ENCODE results near the gene UROC1. TPM values are rescaled to one million over a fixed set of nuclear protein-coding genes. Genes with fewer than 3 reads are reported as not detected.

UROC1 gene
- total and polyA plus RNA-seq, 3 donors from 2014 or later: 0.25 to 1.0 (median 0.34) TPM

DNA sequence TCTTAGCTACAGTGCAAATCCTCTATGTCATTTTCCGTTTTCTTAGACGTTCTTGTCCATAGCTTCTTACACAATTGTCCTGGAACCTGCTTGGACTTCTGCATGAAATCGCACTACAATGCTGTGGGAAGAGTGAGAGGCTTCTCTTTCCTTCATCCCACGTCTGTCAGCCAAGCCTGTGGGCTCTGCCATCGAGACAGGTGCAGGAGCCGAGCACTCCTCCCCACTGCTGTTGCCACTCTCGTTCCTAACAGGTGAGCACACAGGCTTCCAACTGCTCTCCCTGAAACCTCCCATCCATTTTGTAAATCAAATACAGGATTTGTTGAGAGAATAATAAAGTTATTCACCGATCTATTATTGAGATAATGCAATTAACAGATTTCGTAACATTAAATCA is 65.4 kb downstream of the UROC1 start:
- Histone ChIP-seq H3K27me3 (no peaks in the 10 kb centered on the region), H3K27ac (no peak overlapping the region), H3K4me1 (no peaks in the 10 kb centered on the region), H3K36me3 (ENCODE audit: low read depth, missing control alignments) (no peaks in the 10 kb centered on the region), H3K9me3 (no peaks in the 10 kb centered on the region), H3K4me3 (no peak overlapping the region)
- TF ChIP-seq POLR2A (IDR thresholded peaks at IDR 0.05): no peak
- TF ChIP-seq, protein P1, sequence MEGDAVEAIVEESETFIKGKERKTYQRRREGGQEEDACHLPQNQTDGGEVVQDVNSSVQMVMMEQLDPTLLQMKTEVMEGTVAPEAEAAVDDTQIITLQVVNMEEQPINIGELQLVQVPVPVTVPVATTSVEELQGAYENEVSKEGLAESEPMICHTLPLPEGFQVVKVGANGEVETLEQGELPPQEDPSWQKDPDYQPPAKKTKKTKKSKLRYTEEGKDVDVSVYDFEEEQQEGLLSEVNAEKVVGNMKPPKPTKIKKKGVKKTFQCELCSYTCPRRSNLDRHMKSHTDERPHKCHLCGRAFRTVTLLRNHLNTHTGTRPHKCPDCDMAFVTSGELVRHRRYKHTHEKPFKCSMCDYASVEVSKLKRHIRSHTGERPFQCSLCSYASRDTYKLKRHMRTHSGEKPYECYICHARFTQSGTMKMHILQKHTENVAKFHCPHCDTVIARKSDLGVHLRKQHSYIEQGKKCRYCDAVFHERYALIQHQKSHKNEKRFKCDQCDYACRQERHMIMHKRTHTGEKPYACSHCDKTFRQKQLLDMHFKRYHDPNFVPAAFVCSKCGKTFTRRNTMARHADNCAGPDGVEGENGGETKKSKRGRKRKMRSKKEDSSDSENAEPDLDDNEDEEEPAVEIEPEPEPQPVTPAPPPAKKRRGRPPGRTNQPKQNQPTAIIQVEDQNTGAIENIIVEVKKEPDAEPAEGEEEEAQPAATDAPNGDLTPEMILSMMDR (IDR thresholded peaks at IDR 0.05): no peak
- 87 to 93% methylated on average over 9 of the region's 9 CpGs for WGBS, 2 donors
- peak; percentile 7 for DNase-seq
- intact Hi-C loops (cut with DNase I; ENCODE audit: low total_unique reads): no loop called here

DNA sequence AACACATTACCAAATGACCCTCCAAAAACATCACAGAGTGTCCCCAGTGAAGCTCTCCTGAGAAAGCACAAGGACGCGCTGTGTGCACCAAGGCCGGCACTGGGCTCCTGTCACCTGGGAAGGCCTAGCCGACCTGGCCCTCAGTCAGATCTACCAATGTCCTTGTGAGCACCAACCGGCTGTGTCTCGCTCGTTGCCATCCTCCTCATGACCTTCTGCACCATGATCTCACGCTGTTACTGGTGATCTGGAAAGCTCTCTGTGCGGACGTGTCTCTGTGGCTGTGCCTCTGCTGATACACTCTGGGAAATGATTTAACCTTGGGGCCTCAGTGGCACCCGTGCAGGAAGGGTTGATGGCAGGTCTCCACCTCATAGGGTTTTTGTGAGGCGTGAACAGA is 66.1 kb downstream of the UROC1 start:
- H3K4me3 ChIP-seq: no peak overlapping the region
- peak; percentile 14 for DNase-seq
- no peaks in the 10 kb centered on the region for H3K27me3 ChIP-seq
- H3K4me1 ChIP-seq: no peaks in the 10 kb centered on the region
- H3K27ac ChIP-seq: no peak overlapping the region
- intact Hi-C loops (cut with DNase I; ENCODE audit: low total_unique reads): no loop called here
- 55 to 67% methylated on average over 12 of the region's 12 CpGs for WGBS, 2 donors
- H3K9me3 ChIP-seq: no peaks in the 10 kb centered on the region
- no peak for TF ChIP-seq POLR2A (IDR thresholded peaks at IDR 0.05)
- no peaks in the 10 kb centered on the region for H3K36me3 ChIP-seq (ENCODE audit: low read depth, missing control alignments)

DNA sequence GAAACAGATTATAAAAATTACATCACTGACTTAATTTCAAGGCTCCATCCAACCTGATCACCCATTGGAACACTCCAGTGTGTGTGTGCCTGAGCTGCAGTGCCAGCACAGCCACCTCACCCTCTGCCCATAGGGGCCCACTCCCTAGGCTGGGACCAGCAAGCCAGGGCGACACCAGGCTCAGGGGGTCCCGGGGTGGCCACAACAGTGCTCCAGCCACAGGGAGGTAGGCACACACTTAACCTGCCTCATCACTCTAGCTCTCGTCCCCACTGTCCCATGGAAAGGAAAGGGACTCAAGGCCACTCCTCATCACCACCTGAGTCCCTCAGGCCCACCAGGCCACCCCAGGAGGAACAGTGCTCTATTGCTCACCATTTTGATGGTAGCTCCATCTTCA is 66.8 kb downstream of the UROC1 start:
- Histone ChIP-seq H3K9me3 (no peaks in the 10 kb centered on the region), H3K27ac (no peak overlapping the region), H3K36me3 (ENCODE audit: low read depth, missing control alignments) (no peaks in the 10 kb centered on the region), H3K27me3 (no peaks in the 10 kb centered on the region), H3K4me3 (no peak overlapping the region), H3K4me1 (no peaks in the 10 kb centered on the region)
- WGBS, 2 donors: 87 to 92% methylated on average over 3 of the region's 3 CpGs
- DNase-seq: peak; percentile 3
- TF ChIP-seq, protein P1 (IDR thresholded peaks at IDR 0.05): no peak
- TF ChIP-seq POLR2A (IDR thresholded peaks at IDR 0.05): no peak
- intact Hi-C loops (cut with DNase I; ENCODE audit: low total_unique reads): no loop called here

DNA sequence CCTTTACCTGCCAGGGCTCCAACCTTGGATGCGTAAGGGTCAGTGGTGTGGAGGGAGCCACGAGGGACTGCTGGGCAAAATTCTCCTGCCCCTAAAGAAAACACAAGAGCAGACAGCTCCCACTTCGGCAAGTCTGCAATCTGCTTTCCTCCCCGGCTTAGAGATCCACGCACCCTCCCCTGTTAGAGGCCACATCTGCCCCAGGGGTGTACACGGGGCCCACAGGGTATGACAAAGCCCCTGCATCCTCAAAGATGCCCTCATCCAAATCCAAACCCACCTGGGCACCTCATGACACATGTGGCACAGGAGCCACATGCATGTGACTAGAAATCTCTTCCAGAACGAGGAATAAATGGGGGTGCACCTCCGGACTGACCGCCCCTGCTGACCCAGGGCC is 67.4 kb downstream of the UROC1 start:
- H3K27ac ChIP-seq: no peak overlapping the region
- intact Hi-C loops (cut with DNase I; ENCODE audit: low total_unique reads): no loop called here
- H3K4me1 ChIP-seq: no peaks in the 10 kb centered on the region
- no peak overlapping the region for H3K4me3 ChIP-seq
- no peak for TF ChIP-seq POLR2A (IDR thresholded peaks at IDR 0.05)
- TF ChIP-seq, protein P1 (IDR thresholded peaks at IDR 0.05): no peak
- no peaks in the 10 kb centered on the region for H3K9me3 ChIP-seq
- WGBS, 2 donors: 78 to 79% methylated on average over 9 of the region's 9 CpGs
- H3K27me3 ChIP-seq: no peaks in the 10 kb centered on the region
- peak; percentile 4 for DNase-seq
- no peaks in the 10 kb centered on the region for H3K36me3 ChIP-seq (ENCODE audit: low read depth, missing control alignments)

DNA sequence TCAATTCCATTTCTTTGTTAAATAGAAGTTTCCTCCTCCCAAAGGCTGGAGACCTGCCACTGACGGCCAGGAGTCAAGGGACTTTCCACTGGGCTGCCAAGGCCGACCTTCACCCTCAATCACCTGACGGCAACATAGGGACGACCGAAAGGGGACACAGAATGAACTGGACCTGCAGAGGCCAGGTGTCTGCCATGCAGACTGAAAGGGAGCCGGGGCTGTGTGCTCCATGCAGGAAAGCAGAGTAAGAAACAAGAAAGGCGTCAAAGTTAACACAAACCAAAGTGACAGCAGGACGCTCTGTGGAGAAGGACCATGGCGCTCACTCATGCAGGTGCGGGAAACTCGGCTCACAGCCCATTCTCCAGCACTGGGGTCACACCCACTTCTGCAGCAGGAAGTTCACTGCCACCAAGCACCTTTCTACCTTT is 67.9 kb downstream of the UROC1 start:
- no peak for TF ChIP-seq POLR2A (IDR thresholded peaks at IDR 0.05)
- TF ChIP-seq, protein P1 (IDR thresholded peaks at IDR 0.05): no peak
- WGBS, 2 donors: 84 to 85% methylated on average over 11 of the region's 11 CpGs
- H3K27ac ChIP-seq: no peak overlapping the region
- no peaks in the 10 kb centered on the region for H3K27me3 ChIP-seq
- H3K36me3 ChIP-seq (ENCODE audit: low read depth, missing control alignments): no peaks in the 10 kb centered on the region
- peak; percentile 2 for DNase-seq
- H3K4me3 ChIP-seq: no peak overlapping the region
- intact Hi-C loops (cut with DNase I; ENCODE audit: low total_unique reads): no loop called here
- no peaks in the 10 kb centered on the region for H3K9me3 ChIP-seq
- H3K4me1 ChIP-seq: no peaks in the 10 kb centered on the region

Data from testis (tissue), 3 donors.